Spleen (tissue), 7 donors: ENCODE measurements around the gene RABL6.

Source experiments
- CTCF ChIP-seq, 11 experiments: fragments of 200-600 bp in 7 of 11; fragments of 450-650 bp in 4 of 11; sonication (generic) in 4 of 11; IDR thresholded peaks in 8 of 11; conservative IDR thresholded peaks in 3 of 11; 1 replicate in 7 of 11; 2 replicates in 4 of 11; pipeline versions ENCODE4 v1.4.0 to v1.8.0; 2016 to 2021; ENCODE audit warnings: antibody characterized with exemption in 11 of 11, inconsistent platforms in 4 of 11, mild to moderate bottlenecking in 1 of 11
- POLR2A ChIP-seq, 3 donors: fragments of 450-650 bp; IDR thresholded peaks; one replicate each; pipeline ENCODE4 v1.5.1; 2017; ENCODE audit warnings: antibody characterized with exemption in 3 of 3, mild to moderate bottlenecking in 1 of 3
- POLR2AphosphoS5 ChIP-seq, 3 donors: sonication (generic); formaldehyde crosslinking; IDR thresholded peaks; one replicate each; pipeline ENCODE4 v1.5.1; 2017; ENCODE audit warnings: antibody characterized with exemption in 3 of 3
- donor health status: DM: no; HTN: no; CAD: no; lungs with moderate emphysema.
- donor health status: DM: no; HTN: no; CAD: no.
- donor health status: DM: no; HTN: no; CAD: no.

DNA sequence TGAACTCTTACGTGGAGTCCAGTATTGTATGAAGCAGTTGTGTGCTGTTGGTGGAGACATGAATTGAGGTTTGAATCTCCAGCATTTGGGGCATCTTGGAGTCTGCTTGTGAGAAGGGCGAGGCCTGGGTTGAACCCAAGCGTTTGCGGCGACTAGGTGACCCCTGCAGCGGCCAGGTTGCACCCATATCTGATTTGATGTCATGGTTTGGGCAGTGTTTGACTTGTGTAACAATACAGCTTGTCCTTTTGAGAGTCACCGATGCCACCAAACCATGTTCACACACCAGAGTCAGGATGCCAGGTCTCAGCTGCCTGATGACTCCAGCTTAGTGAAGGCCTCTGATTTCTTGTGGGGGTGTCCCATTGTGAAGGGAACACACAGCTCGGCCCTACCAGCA lies 80.7 kb downstream of the RABL6 start:
- TF ChIP-seq CTCF (IDR thresholded peaks at IDR 0.05 in 8 of 11, conservative IDR thresholded peaks at IDR 0.05 in 3 of 11) = no peak
- no peak for TF ChIP-seq POLR2A (IDR thresholded peaks at IDR 0.05)
- TF ChIP-seq POLR2AphosphoS5 (IDR thresholded peaks at IDR 0.05) = no peak
